GM21576 (cell line): Measurements from ENCODE around the gene MYBPC3.
"Not testable (repeated sequence)": the region's sequence is repeated elsewhere in the genome, so short reads cannot be mapped to it uniquely, and the experiment has no call there.

Experiments
- ATAC-seq: cut with Tn5 transposase; IDR thresholded peaks from one replicate; pipeline ENCODE4 v1.9.1; 2021; ENCODE audit warnings: mild to moderate bottlenecking, moderate library complexity; ENCODE audit not compliant: unreplicated experiment

Gene MYBPC3

GRCh38 chr11:47340980-47341775 lies 11.3 kb downstream of the MYBPC3 start:
- no peak for ATAC-seq

- no peak for ATAC-seq
Measured at GRCh38 chr11:47340010-47340409, 12.5 kb downstream of the MYBPC3 start.

GRCh38 chr11:47338396-47339241 lies 13.9 kb downstream of the MYBPC3 start:
- no peak for ATAC-seq

GRCh38 chr11:47337229-47337924 lies 15.1 kb downstream of the MYBPC3 start:
- ATAC-seq, result no peak

- ATAC-seq, result no peak
Measured at GRCh38 chr11:47336595-47336994, 15.9 kb downstream of the MYBPC3 start.

GRCh38 chr11:47335733-47336132 lies 16.8 kb downstream of the MYBPC3 start:
- no peak for ATAC-seq

GRCh38 chr11:47334699-47335411 lies 17.6 kb downstream of the MYBPC3 start:
- not testable (repeated sequence) for ATAC-seq

GRCh38 chr11:47333886-47334443 lies 18.5 kb downstream of the MYBPC3 start:
- ATAC-seq, result no peak

- ATAC-seq, result no peak
Measured at GRCh38 chr11:47333526-47333845, 19.0 kb downstream of the MYBPC3 start.

- no peak for ATAC-seq
Measured at GRCh38 chr11:47332791-47333525, 19.5 kb downstream of the MYBPC3 start.

- no peak for ATAC-seq
Measured at GRCh38 chr11:47332303-47332711, 20.2 kb downstream of the MYBPC3 start.

GRCh38 chr11:47331454-47332302 lies 20.8 kb downstream of the MYBPC3 start:
- no peak for ATAC-seq

- ATAC-seq, result no peak
Measured at GRCh38 chr11:47329987-47330931, 22.2 kb downstream of the MYBPC3 start.

- no peak for ATAC-seq
Measured at GRCh38 chr11:47329431-47329986, 23.0 kb downstream of the MYBPC3 start.

GRCh38 chr11:47328449-47329390 lies 23.8 kb downstream of the MYBPC3 start:
- ATAC-seq, result no peak

GRCh38 chr11:47327949-47328348 lies 24.6 kb downstream of the MYBPC3 start:
- no peak for ATAC-seq
